ENCODE data around the gene STX1A.

The STX1A gene

DNA sequence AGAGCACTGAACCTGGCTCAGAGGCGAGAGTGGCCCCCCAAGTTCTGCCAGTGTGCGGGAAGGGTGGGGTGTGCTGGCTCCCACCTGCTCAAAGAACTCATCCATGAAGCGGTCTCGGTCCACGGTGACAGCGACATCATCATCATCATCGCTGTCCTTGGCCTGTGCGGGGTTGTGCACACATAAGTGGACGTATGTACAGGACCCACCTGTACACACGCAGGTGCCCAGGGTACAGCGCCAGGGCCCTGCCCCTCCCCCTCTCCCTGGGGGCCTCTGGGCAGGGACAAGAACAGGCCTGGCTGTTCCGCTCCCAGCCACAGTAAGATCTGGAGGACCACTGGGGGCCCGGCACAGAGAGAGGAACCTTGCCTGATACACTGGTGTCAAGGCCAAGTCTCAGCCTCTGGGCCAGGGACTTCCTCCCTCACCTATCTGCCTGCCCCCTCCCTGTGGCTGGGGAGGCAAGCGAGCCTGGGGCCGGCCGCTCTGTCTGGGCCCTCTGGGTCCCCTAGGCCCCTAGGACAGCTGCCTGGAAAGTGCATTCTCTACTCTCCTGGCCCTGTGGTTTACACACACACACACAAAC, 10.4 kb downstream of the STX1A start:
- no peak for DNase-seq (ENCODE audit: low read depth)
- TF ChIP-seq, protein P1, sequence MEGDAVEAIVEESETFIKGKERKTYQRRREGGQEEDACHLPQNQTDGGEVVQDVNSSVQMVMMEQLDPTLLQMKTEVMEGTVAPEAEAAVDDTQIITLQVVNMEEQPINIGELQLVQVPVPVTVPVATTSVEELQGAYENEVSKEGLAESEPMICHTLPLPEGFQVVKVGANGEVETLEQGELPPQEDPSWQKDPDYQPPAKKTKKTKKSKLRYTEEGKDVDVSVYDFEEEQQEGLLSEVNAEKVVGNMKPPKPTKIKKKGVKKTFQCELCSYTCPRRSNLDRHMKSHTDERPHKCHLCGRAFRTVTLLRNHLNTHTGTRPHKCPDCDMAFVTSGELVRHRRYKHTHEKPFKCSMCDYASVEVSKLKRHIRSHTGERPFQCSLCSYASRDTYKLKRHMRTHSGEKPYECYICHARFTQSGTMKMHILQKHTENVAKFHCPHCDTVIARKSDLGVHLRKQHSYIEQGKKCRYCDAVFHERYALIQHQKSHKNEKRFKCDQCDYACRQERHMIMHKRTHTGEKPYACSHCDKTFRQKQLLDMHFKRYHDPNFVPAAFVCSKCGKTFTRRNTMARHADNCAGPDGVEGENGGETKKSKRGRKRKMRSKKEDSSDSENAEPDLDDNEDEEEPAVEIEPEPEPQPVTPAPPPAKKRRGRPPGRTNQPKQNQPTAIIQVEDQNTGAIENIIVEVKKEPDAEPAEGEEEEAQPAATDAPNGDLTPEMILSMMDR (conservative IDR thresholded peaks at IDR 0.05; ENCODE audit: control insufficient read depth, insufficient read depth, low read depth, low read length): no peak
- no peak overlapping the region for H3K4me3 ChIP-seq (ENCODE audit: control insufficient read depth, low read depth, low read length)

- no peak for DNase-seq (ENCODE audit: low read depth)
- H3K4me3 ChIP-seq (ENCODE audit: control insufficient read depth, low read depth, low read length): no peak overlapping the region
- TF ChIP-seq, protein P1 (conservative IDR thresholded peaks at IDR 0.05; ENCODE audit: control insufficient read depth, insufficient read depth, low read depth, low read length): no peak
Measured at GRCh38 chr7:73707045-73707631, 12.3 kb downstream of the STX1A start.

DNA sequence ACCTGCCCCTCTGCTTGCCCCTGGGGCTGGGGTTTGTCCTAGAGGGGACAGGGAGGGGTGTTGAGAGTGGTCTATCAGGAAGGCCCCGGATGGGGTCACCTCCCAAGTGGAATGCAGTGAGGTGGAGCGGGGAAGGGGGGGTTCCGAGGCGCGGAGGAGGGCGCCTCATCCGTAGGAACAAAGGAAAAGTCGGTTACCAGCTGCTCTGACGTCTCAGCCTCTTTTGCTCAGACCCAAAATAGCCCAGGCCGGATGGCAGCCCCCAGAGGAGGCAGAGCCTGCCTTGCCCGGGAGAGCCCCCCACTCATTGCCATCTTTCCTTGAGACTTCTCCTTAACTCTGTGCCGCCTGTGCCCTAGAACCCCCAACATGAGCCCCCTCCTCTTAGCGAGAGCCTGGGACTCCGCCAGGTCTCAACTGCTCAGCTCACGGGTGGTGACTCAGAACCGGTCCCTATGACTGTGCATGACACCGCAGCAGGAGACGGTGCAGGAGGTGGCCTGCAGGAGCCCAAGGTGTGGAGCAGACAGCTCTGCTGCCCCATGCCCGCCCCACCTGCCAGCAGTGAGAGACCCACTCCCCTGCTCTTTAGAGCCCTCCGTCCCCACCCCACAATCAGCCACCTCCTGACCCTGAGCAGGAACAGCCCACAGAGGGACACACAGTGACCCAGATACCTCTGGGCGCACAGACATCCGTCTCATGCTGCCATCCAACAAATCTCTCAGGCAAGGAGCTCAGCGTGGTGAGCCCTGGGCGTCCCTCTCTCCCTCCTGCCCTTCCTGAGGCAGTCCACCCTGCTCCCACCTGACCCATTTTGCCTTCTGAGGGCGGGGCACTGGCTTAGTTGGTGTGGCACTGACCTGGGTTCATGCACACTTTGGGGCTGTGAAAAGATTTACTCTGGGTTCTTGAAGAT, 13.1 kb downstream of the STX1A start:
- DNase-seq (ENCODE audit: low read depth): peak; percentile 48
- TF ChIP-seq, protein P1 (conservative IDR thresholded peaks at IDR 0.05; ENCODE audit: control insufficient read depth, insufficient read depth, low read depth, low read length): no peak
- H3K4me3 ChIP-seq (ENCODE audit: control insufficient read depth, low read depth, low read length): no peak overlapping the region

DNA sequence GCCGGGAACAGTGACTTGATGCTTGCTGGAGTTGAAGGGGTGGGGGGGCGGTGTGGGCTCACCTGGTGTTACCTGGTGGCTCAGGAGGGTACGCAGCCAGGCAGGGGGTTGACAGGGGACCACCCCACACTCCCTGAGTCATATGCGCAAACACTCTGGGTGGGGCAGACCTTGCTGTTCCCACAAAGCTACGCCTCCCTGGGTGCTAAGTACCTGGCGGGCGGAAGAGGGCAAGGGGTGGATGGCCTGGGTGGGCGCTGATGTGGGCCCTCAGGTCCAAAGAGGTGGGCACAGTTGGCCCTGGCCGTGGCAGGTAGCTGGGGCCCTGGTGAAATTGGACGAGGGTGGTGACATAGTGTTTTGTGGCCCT, 13.9 kb downstream of the STX1A start:
- no peak for DNase-seq (ENCODE audit: low read depth)
- TF ChIP-seq, protein P1 (conservative IDR thresholded peaks at IDR 0.05; ENCODE audit: control insufficient read depth, insufficient read depth, low read depth, low read length): no peak
- no peak overlapping the region for H3K4me3 ChIP-seq (ENCODE audit: control insufficient read depth, low read depth, low read length)

DNA sequence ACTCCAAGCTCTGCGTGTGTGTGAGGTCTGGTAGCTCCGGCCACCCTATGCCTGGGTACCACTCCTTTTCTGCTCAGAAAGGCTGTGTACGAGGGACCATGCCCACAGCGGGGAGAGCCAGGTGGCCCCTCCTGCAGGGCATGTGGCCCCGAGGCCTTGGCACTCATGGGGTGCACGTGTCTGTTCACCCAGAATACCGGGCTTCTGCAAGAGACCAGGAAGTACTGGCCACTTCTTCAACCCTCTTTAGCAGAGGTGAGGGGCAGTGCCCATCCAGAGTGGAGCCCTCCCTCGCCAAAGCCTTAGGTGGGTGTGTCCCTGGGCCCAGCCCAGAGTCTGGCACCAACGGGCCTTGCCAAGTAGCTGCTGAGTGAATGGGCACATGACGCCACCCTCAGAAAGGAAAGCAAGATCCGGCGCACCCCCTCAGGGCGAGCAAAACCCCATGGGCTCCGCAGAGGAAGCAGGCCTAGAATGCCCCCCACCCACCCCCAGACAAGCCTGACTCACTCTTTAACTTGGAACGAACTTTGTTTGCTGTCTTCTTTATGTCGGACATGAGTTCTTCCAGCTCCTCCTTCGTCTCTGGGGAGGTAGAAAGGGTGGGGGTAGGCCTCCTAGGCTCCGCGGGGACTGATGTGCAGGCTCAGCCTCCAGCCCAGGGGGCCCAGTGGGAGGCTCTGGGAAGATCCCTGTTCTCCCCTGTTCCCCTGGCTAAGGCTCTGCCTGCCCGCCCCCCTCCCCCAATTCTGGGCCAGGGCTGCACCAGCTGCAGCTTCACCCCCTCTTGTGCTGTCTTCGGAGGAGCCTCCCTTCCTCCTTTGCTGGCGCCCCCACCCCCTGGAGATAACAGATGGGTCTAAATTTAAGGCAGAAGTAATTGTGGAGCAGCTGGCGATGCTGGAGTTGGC, 14.6 kb downstream of the STX1A start:
- TF ChIP-seq, protein P1 (conservative IDR thresholded peaks at IDR 0.05; ENCODE audit: control insufficient read depth, insufficient read depth, low read depth, low read length): no peak
- peak; percentile 80 for DNase-seq (ENCODE audit: low read depth)
- no peak overlapping the region for H3K4me3 ChIP-seq (ENCODE audit: control insufficient read depth, low read depth, low read length)

All from fibroblast of mammary gland (primary cell).